HUES6 (cell line): ENCODE results near the gene AHNAK.
"Not testable (repeated sequence)": the region's sequence is repeated elsewhere in the genome, so short reads cannot be mapped to it uniquely, and the experiment has no call there.

Experiments
- H3K27ac ChIP-seq: 2 replicates; pipeline ENCODE4 v1.7.0; 2013; ENCODE audit warnings: low read depth, mild to moderate bottlenecking, low read length, inconsistent platforms
- H3K27me3 ChIP-seq: 2 replicates; pipeline ENCODE4 v1.6.1; 2013; ENCODE audit warnings: low read length; ENCODE audit not compliant: control insufficient read depth, insufficient read depth
- H3K36me3 ChIP-seq: 2 replicates; pipeline ENCODE4 v1.6.1; 2013; ENCODE audit warnings: low read length; ENCODE audit not compliant: control insufficient read depth, insufficient read depth
- H3K4me1 ChIP-seq: 2 replicates; pipeline ENCODE4 v1.6.1; 2013; ENCODE audit warnings: low read length; ENCODE audit not compliant: control insufficient read depth, insufficient read depth
- H3K4me3 ChIP-seq: 2 replicates; pipeline ENCODE4 v1.5.1; 2013; ENCODE audit warnings: low read depth, low read length
- H3K9ac ChIP-seq: one replicate; pipeline ENCODE4 v1.6.1; 2013; ENCODE audit warnings: mild to moderate bottlenecking, low read length
- H3K9me3 ChIP-seq: 2 replicates; pipeline ENCODE4 v1.6.1; 2013; ENCODE audit warnings: low read depth, low read length; ENCODE audit not compliant: control insufficient read depth, insufficient read depth

The AHNAK gene

GRCh38 chr11:62579252-62579651 is 32.6 kb upstream of the AHNAK start:
- Histone ChIP-seq H3K9me3 (no peaks in the 10 kb centered on the region), H3K4me1 (peaks cover 10% of the 10 kb centered on the region), H3K36me3 (peaks cover 64% of the 10 kb centered on the region)

GRCh38 chr11:62578541-62578940 is 31.9 kb upstream of the AHNAK start:
- Histone ChIP-seq H3K27me3 (no peaks in the 10 kb centered on the region), H3K4me1 (peaks cover 10% of the 10 kb centered on the region), H3K27ac (no peak overlapping the region), H3K36me3 (peaks cover 59% of the 10 kb centered on the region), H3K9ac (no peak overlapping the region), H3K4me3 (no peak overlapping the region), H3K9me3 (no peaks in the 10 kb centered on the region)

More at GRCh38 chr11:62579252-62579651, 32.6 kb upstream of the AHNAK start:
- Histone ChIP-seq H3K27ac (no peak overlapping the region), H3K4me3 (no peak overlapping the region), H3K9ac (no peak overlapping the region), H3K27me3 (no peaks in the 10 kb centered on the region)

- H3K4me3 ChIP-seq = no peak overlapping the region
- peaks cover 14% of the 10 kb centered on the region for H3K4me1 ChIP-seq
- H3K9ac ChIP-seq = no peak overlapping the region
- H3K27ac ChIP-seq = no peak overlapping the region
- peaks cover 61% of the 10 kb centered on the region for H3K36me3 ChIP-seq
- no peaks in the 10 kb centered on the region for H3K27me3 ChIP-seq
- no peaks in the 10 kb centered on the region for H3K9me3 ChIP-seq
These were observed 30.6 kb upstream of the AHNAK start for GRCh38 chr11:62577046-62577714.

GRCh38 chr11:62575837-62576236 is 29.2 kb upstream of the AHNAK start:
- Histone ChIP-seq H3K9me3 (no peaks in the 10 kb centered on the region), H3K9ac (no peak overlapping the region), H3K27ac (no peak overlapping the region), H3K27me3 (no peaks in the 10 kb centered on the region), H3K4me1 (peaks cover 18% of the 10 kb centered on the region), H3K36me3 (peaks cover 65% of the 10 kb centered on the region), H3K4me3 (no peak overlapping the region)

- Histone ChIP-seq H3K9ac (peak overlapping the region; percentile 85), H3K27me3 (no peaks in the 10 kb centered on the region), H3K9me3 (no peaks in the 10 kb centered on the region), H3K27ac (no peak overlapping the region), H3K36me3 (peaks cover 70% of the 10 kb centered on the region), H3K4me1 (peaks cover 18% of the 10 kb centered on the region), H3K4me3 (peak overlapping the region; percentile 70)
These were observed 28.6 kb upstream of the AHNAK start for GRCh38 chr11:62575156-62575555.

- peaks cover 18% of the 10 kb centered on the region for H3K4me1 ChIP-seq
- peaks cover 72% of the 10 kb centered on the region for H3K36me3 ChIP-seq
- peak overlapping the region; percentile 21; the same call in 1 of the 2 replicates for H3K27ac ChIP-seq
These were observed 27.9 kb upstream of the AHNAK start for GRCh38 chr11:62574363-62575071.

GRCh38 chr11:62573592-62574362 is 27.2 kb upstream of the AHNAK start, which contains the start of gene EEF1G:
Gene EEF1G (minus strand): TSS chr11:62573891. CDS start chr11:62573842, 49 bp downstream.
- H3K27me3 ChIP-seq = no peaks in the 10 kb centered on the region
- peak within 1 kb of the TSS; percentile 88 for H3K27ac ChIP-seq
- H3K9me3 ChIP-seq = no peaks in the 10 kb centered on the region
- H3K4me1 ChIP-seq = peaks cover 18% of the 10 kb centered on the region
- H3K9ac ChIP-seq = peak within 1 kb of the TSS; percentile 96
- peaks cover 74% of the 10 kb centered on the region for H3K36me3 ChIP-seq
- H3K4me3 ChIP-seq = peak within 1 kb of the TSS; percentile 94

More at GRCh38 chr11:62574363-62575071, 27.9 kb upstream of the AHNAK start:
- Histone ChIP-seq H3K9me3 (no peaks in the 10 kb centered on the region), H3K27me3 (no peaks in the 10 kb centered on the region), H3K4me3 (peak overlapping the region; percentile 70), H3K9ac (peak overlapping the region; percentile 85)

- Histone ChIP-seq H3K27ac (peak overlapping the region; percentile 88), H3K27me3 (no peaks in the 10 kb centered on the region), H3K9ac (peak overlapping the region; percentile 96), H3K4me3 (peak overlapping the region; percentile 94), H3K9me3 (no peaks in the 10 kb centered on the region), H3K36me3 (peaks cover 73% of the 10 kb centered on the region), H3K4me1 (peaks cover 18% of the 10 kb centered on the region)
These were observed 26.5 kb upstream of the AHNAK start for GRCh38 chr11:62573006-62573591.

GRCh38 chr11:62572431-62572830 is 25.8 kb upstream of the AHNAK start:
- H3K4me3 ChIP-seq = peak overlapping the region; percentile 94
- H3K36me3 ChIP-seq = peaks cover 76% of the 10 kb centered on the region

GRCh38 chr11:62571493-62571892 is 24.9 kb upstream of the AHNAK start:
- H3K4me3 ChIP-seq = peak overlapping the region; percentile 94
- not testable (repeated sequence) for H3K27me3 ChIP-seq, H3K9ac ChIP-seq, H3K9me3 ChIP-seq, H3K27ac ChIP-seq
- peaks cover 77% of the 10 kb centered on the region for H3K36me3 ChIP-seq
- H3K4me1 ChIP-seq = peaks cover 18% of the 10 kb centered on the region

More at GRCh38 chr11:62572431-62572830, 25.8 kb upstream of the AHNAK start:
- H3K27ac ChIP-seq = no peak overlapping the region; the same call in 1 of the 2 replicates
- peak overlapping the region; percentile 96 for H3K9ac ChIP-seq
- H3K27me3 ChIP-seq = no peaks in the 10 kb centered on the region
- H3K9me3 ChIP-seq = no peaks in the 10 kb centered on the region
- H3K4me1 ChIP-seq = peaks cover 18% of the 10 kb centered on the region
